ENCODE results near the gene SNX6.

Gene SNX6

GRCh38 chr14:34633742-34634141, 3.8 kb upstream of the SNX6 start:
- DNase-seq = no peak

DNA sequence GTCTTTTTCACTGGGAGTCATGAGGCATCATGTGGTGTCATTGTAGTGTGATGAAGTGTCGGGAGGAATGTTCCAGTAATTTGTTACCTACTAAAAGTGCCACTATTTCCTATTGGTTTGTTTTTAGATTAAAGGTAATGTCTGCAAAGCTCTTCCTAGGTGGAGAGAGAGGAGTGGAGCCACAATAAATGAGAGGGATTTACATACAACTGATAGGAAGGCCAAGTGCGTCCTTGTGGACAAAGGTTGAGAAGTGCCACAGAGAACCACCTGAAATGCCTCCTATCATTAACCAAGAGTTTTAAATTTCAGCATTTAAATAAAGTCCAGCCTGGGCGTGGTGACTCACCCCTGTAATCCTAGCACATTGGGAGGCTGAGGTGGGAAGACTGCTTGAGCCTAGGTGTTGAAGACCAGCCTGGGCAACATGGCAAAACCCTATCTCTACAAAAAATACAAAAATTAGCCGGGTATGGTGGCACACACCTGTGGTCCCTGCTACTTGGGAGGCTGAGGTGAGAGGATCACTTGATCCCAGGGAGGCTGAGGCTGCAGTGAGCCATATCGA, 2.5 kb upstream of the SNX6 start:
- DNase-seq = no peak

- DNase-seq = no peak
Observed at GRCh38 chr14:34629344-34629656, 648 bp downstream of the SNX6 start.

DNA sequence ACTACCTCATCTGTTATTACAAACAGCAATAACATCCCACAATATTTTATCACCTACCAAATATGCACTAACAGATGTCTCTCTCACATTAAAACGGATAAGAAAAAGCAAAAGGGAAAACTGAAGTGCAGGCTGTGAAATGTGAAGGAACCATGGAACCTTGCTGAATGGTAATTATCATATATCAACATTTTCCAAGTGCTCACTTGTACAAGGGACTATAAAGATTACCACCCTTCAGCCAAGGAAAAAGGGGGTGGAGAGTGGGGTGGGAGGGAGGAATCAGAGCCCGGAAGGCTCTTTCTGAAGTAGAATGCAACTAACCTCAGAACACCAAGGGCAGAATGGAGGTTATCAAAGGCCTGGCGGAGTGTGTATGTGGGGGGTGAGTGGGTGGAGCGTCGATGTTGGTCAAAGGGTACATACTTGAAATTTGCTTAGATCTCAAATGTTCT, 1.2 kb downstream of the SNX6 start:
- DNase-seq = no peak

DNA sequence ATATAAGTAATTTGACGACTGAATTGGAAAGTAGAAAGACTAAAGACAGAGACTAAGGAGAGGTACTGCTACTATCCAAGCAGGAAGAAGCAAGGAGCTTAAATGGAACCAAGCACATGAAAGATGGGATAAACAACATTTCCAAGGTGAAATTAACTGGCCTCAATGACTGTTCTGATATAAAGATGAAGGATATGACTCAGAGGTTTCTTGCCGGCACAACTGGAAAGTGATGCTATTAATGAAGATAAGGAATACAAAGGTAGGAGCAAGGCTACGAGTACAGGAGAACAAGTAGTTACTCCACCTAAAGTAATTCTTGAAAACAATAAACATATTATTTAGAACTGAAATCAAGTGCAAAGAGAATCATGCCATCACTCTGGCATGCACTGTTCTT, 6.4 kb downstream of the SNX6 start:
- no peak for DNase-seq

DNA sequence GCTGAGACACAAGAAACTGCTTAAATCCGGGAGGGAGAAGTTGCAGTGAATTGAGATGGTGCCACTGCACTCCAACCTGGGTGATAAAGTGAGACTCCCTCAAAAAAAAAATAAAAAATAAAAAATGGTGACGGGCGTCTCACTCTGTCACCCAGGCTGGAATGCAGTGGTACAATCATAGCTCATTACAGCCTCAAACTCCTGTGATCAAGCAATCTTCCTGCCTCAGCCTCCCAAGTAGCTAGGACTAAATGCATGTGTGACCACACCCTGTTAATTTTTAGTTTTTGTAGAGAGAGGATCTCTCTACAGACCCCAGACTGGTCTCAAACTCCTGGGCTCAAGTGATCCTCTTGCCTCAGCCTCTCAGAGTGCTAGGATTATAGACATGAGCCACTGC, 9.1 kb downstream of the SNX6 start:
- DNase-seq = no peak

DNA sequence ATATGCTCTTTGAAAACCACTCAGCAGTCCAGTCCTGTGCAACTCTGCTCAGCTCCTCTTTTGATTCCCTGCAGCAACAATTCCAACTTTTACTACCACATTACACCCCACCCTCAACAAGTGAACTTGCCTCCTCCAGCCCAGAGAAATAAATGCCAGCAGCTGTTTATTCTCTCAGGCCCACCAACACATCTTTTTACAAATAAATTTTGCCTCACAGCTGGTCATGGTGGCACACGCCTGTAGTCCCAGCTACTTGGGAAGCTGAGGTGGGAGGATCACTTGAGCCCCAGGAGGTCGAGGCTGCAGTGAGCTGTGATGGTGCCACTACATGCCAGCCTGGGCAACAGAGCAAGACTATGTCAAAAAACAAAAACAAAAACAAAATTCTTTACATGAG, 9.8 kb downstream of the SNX6 start:
- no peak for DNase-seq

- no peak for DNase-seq
Observed at GRCh38 chr14:34619471-34619870, 10.5 kb downstream of the SNX6 start.

DNA sequence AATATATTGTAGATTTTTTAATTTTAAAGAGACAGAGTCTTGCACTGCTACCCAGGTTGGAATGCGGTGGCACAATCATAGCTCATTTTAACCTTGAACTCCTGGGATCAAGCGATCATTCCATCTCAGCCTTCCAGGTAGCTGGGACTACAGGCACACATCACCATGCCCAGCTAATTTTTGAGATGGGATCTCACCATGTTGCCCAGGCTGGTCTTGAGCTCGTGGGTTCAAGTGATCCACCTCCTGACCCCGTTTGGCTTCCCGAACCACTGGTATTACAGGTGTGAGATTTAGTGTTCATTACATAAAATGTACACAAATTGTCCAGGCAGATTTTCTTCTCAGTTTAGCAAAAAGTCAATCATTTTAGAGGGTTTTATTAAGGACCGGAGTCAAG, 13.6 kb downstream of the SNX6 start:
- no peak for DNase-seq

DNA sequence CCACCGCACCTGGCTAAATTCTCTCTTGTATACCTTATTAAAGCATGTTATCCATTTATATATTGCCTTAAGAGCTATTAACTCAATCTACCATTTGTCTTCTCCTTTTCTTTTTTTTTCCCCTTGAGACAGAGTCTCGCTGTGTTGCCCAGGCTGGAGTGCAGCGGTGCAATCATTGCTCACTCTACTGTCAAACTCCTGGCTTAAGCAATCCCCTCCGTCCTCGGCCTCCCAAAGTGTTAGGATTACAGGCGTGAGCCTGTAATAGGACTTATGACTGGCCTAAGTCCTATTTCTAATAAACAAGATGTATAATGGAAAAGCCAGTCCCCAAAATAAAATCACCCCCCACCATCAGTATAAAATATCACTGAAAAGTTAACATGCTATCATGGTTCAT, 14.4 kb downstream of the SNX6 start:
- no peak for DNase-seq

DNA sequence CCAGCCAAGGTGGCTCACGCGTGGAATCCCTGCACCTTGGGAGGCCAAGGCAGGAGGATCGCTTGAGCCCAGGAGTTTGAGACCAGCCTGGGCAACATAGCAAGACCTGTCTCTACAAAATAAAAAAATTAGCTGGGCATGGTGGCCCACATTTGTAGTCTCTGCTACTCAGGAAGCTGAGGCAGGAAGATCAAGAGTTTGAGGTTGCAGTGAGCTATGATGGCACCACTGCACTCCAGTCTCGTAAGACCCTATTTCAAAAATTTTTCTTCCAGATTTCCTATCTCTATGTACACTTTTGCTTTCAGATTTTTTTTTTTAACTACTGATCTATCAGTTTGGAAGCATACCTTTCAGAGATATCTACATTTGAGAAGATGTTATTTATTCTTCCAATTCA, 15.3 kb downstream of the SNX6 start:
- no peak for DNase-seq

DNA sequence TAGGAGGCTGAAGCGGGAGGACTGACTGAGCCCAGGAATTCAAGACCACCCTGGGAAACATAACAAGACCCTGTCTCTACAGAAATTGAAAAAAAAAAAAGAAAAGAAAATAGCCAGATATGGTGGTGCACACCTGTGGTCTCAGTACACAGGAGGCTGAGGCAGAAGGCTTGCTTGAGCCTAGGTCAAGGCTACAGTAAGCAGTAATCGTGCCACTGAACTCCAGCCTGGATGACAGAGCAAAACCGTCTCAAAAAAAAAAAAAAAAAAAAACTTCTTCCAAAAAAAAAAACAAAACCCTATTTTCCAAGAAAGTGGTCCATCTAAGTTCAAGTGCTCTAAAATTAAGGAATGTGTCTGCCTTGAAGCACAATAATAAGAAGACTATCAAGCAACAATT, 19.8 kb downstream of the SNX6 start:
- DNase-seq = no peak

GRCh38 chr14:34605461-34605860, 24.5 kb downstream of the SNX6 start:
- DNase-seq = no peak

GRCh38 chr14:34604995-34605394, 25.0 kb downstream of the SNX6 start:
- DNase-seq = no peak

- DNase-seq = no peak
Observed at GRCh38 chr14:34596891-34597290, 33.1 kb downstream of the SNX6 start.

DNA sequence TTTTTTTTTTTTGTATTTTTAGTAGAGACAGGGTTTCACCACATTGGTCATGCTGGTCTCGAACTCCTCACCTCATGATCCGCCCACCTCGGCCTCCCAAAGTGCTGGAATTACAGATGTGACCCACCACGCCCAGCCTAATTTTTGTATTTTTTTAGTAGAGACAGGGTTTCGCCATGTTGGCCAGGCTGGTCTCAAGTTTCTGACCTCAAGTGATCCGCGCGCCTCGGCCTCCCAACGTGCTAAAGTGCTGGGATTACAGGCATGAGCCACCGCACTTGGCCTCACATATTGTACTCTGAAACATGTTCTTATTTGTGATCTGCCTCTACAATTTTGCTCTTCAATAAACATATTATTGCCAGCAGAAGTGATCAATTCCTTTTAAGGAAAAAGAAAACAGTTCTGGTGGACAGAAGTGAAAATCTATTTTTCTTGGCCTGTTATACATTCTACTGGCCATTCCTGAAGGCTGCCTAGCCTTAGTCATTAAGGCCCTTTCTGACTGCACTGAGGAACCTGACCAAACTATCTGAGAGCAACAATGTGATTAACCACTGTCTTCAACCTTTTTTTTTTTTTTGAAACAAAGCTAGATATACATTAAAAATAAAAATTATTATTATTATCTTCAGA, 36.1 kb downstream of the SNX6 start:
- no peak for DNase-seq

DNA sequence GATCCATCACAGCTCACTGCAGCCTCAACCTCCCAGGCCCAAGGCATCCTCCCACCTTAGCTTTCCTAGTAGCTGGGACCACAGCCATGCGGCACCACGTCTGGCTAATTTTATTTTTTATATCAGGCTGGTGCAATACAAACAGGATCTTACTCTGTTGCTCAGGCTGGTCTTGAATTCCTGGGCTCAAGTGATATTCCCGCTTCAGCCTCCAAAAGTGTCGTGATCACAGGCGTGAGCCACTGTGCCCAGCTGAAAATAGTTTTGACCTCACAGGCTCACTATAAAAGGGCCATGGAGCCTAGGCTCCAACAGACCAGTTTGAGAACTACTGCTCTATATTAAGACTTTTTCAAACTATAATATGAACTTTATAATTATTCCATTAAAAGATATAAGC, 37.3 kb downstream of the SNX6 start:
- DNase-seq = no peak

GRCh38 chr14:34583525-34583924, 46.4 kb downstream of the SNX6 start:
- no peak for DNase-seq

GRCh38 chr14:34582117-34582680, 47.7 kb downstream of the SNX6 start:
- no peak for DNase-seq

DNA sequence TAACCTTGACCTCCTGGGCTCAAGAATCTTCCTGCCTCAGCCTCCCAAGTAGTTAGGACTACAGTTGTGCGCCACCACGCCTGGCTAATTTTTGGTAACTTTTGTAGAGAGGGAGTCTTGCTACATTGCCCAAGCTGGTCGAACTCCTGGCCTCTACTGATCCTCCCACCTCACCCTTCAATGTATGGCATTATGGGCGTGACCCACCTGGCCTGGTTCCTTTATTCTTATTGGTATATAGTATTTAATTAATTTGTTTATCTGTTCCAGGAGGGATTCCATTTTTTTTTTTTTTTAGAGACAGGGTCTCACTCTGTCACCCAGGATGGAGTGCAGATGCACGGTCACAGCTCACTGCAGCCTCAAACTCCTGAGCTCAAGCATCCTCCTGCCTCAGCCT, 49.6 kb downstream of the SNX6 start:
- DNase-seq = no peak

- DNase-seq = no peak
Observed at GRCh38 chr14:34571771-34572170, 58.2 kb downstream of the SNX6 start.

GRCh38 chr14:34569750-34570149, 60.2 kb downstream of the SNX6 start:
- no peak for DNase-seq

DNA sequence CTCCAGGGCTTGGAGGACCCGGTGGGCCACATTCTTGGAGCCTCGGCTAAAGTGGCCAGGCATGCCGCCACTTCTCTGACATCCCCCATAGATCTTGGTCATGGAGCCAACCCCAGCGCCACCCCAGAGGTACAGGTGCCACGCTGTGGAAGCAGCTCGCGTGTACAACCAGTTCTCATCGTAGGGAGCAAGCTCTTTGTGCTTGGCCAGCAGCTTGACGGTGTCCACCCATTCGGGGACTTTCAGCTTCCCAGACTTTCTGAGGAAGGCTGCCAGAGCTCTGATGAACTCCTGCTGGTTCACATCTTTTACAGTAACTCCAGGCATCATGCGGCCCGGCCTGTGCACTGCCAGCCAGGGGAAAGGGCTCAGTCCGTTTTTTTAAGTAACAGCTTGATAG, 61.1 kb downstream of the SNX6 start:
- no peak for DNase-seq

DNA sequence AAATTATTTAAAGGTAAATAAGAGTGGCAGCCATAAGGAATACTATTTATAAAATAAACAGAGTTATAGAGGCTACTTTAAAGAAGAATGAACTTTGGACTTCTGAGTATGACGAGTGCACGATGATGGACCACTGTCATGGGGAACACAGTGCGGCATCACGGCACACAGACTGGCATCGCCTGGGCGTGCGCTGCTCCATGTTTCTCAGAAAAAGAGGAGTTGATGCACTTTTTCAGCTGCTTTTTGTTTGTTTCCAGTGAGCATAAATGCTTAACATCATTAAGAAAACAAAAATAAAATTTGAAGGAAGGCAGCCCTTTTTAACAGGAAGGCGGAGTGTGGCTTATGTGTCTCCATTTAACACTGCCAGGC, 67.2 kb downstream of the SNX6 start:
- DNase-seq = no peak

Data from femur (tissue), 1 donor.